HFFc6 (cell line): ENCODE measurements around the gene ADA. TPM values are rescaled to one million over a fixed set of nuclear protein-coding genes. Genes with fewer than 3 reads are reported as not detected.

Source experiments
- DNase-seq: peaks from one replicate; pipeline ENCODE4 v3.0.0-alpha.2; 2018
- H3K27ac Mint-ChIP-seq: 2 replicates; pipeline ENCODE4 v1.8.0; 2020; ENCODE audit warnings: mild to moderate bottlenecking, mixed read lengths
- H3K27me3 Mint-ChIP-seq: 2 replicates; pipeline ENCODE4 v1.8.0; 2021; ENCODE audit warnings: mild to moderate bottlenecking, moderate library complexity, mixed read lengths; ENCODE audit not compliant: insufficient read depth
- H3K36me3 Mint-ChIP-seq: 2 replicates; pipeline ENCODE4 v1.8.0; 2021; ENCODE audit warnings: low read depth, mixed read lengths
- H3K4me1 Mint-ChIP-seq: 2 replicates; pipeline ENCODE4 v1.8.0; 2020; ENCODE audit warnings: low read depth, mixed read lengths
- H3K4me3 Mint-ChIP-seq: 2 replicates; pipeline ENCODE4 v1.8.0; 2020; ENCODE audit warnings: mild to moderate bottlenecking, moderate library complexity, mixed read lengths
- H3K9me3 Mint-ChIP-seq: 2 replicates; pipeline ENCODE4 v1.8.0; 2020; ENCODE audit warnings: mild to moderate bottlenecking, mixed read lengths
- CTCF ChIP-seq: fragments of 200-600 bp; sonication (generic); IDR thresholded peaks from 2 replicates; pipeline ENCODE4 v1.5.0; 2021; ENCODE audit warnings: antibody characterized with exemption, mild to moderate bottlenecking
- total RNA-seq, 6 experiments: library from RNA; stranded (reverse); fragmentation: NEBNext Ultra II Directional; extraction: Animal tissue kit (Norgen Biotek cat#: 25700); gene quantifications; 2 replicates in 1 of 6; 3 replicates in 5 of 6; pipeline ENCODE4 v1.2.3, GENCODE V29; 2021

ADA gene
- total RNA-seq, 6 experiments from 2014 or later = 11.0 to 15.9 (median 12.7) TPM

GRCh38 chr20:44695674-44696300 lies 44.3 kb upstream of the ADA start:
- Mint-ChIP-seq H3K27ac (peak overlapping the region; percentile 73), H3K4me1 (peaks cover 76% of the 10 kb centered on the region), H3K9me3 (peaks cover 17% of the 10 kb centered on the region), H3K4me3 (peak overlapping the region; percentile 39), H3K36me3 (peaks cover 19% of the 10 kb centered on the region), H3K27me3 (no peaks in the 10 kb centered on the region; the same call in 1 of the 2 replicates)
- DNase-seq = peak; percentile 80
- TF ChIP-seq CTCF = no peak

GRCh38 chr20:44695295-44695673 lies 43.8 kb upstream of the ADA start:
- peaks cover 78% of the 10 kb centered on the region for H3K4me1 Mint-ChIP-seq
- TF ChIP-seq CTCF = no peak
- H3K27me3 Mint-ChIP-seq = no peaks in the 10 kb centered on the region; the same call in 1 of the 2 replicates
- H3K9me3 Mint-ChIP-seq = peaks cover 17% of the 10 kb centered on the region
- H3K36me3 Mint-ChIP-seq = peaks cover 19% of the 10 kb centered on the region
- no peak for DNase-seq
- peak overlapping the region; percentile 39 for H3K4me3 Mint-ChIP-seq
- H3K27ac Mint-ChIP-seq = peak overlapping the region; percentile 73

GRCh38 chr20:44694159-44694558 lies 42.7 kb upstream of the ADA start:
- no peak overlapping the region for H3K4me3 Mint-ChIP-seq
- peaks cover 17% of the 10 kb centered on the region for H3K9me3 Mint-ChIP-seq
- H3K36me3 Mint-ChIP-seq = peaks cover 19% of the 10 kb centered on the region
- peaks cover 78% of the 10 kb centered on the region for H3K4me1 Mint-ChIP-seq
- no peak for DNase-seq
- peaks cover 2% of the 10 kb centered on the region for H3K27me3 Mint-ChIP-seq
- TF ChIP-seq CTCF = no peak
- no peak overlapping the region for H3K27ac Mint-ChIP-seq

- Mint-ChIP-seq H3K9me3 (peaks cover 17% of the 10 kb centered on the region), H3K4me3 (no peak overlapping the region), H3K27me3 (peaks cover 2% of the 10 kb centered on the region), H3K4me1 (peaks cover 78% of the 10 kb centered on the region), H3K27ac (peak overlapping the region; percentile 86), H3K36me3 (peaks cover 19% of the 10 kb centered on the region)
- DNase-seq = no peak
- TF ChIP-seq CTCF = no peak
Measured at GRCh38 chr20:44693627-44694026, 42.1 kb upstream of the ADA start.

GRCh38 chr20:44692932-44693480 lies 41.5 kb upstream of the ADA start:
- H3K27ac Mint-ChIP-seq = peak overlapping the region; percentile 86
- peaks cover 73% of the 10 kb centered on the region for H3K4me1 Mint-ChIP-seq
- DNase-seq = peak; percentile 95
- TF ChIP-seq CTCF = no peak
- peaks cover 19% of the 10 kb centered on the region for H3K36me3 Mint-ChIP-seq
- H3K27me3 Mint-ChIP-seq = peaks cover 2% of the 10 kb centered on the region
- H3K4me3 Mint-ChIP-seq = peak overlapping the region; percentile 45
- H3K9me3 Mint-ChIP-seq = peaks cover 17% of the 10 kb centered on the region
